ENCODE measurements around the gene LPCAT3. TPM values are rescaled to one million over a fixed set of nuclear protein-coding genes. Genes with fewer than 3 reads are reported as not detected.
A peak's percentile ranks its signal among the peaks of the same experiment; 100 is the strongest.

The LPCAT3 gene
- total RNA-seq, 4 donors from 2014 or later = 27.5 to 46.3 (median 32.7) TPM

GRCh38 chr12:6963791-6964413 lies 54.4 kb downstream of the LPCAT3 start:
- Histone ChIP-seq H3K4me1 (peaks cover 28 to 91% (median 55%) of the 10 kb centered on the region in 3 donors), H3K27ac (peak overlapping the region; percentile 91 to 99 (median 96)), H3K27me3 (no peaks in the 10 kb centered on the region), H3K9me3 (no peaks in the 10 kb centered on the region), H3K36me3 (peaks cover 20 to 44% (median 22%) of the 10 kb centered on the region in 3 donors), H3K4me3 (peak overlapping the region; percentile 61 to 72 (median 70))
- WGBS, 2 donors = 28 to 39% methylated on average over 2 to 7 of the region's 17 CpGs
- DNase-seq = no peak
- intact Hi-C loops (cut with DNase I) = loop anchor here (2.0 kb wide), 1 partner anchor 19 kb away; the partner anchor contains the start of gene C12orf57
- TF ChIP-seq POLR2A (IDR thresholded peaks at IDR 0.05) = no peak
- TF ChIP-seq CTCF (IDR thresholded peaks at IDR 0.05) = no peak

- Histone ChIP-seq H3K27me3 (no peaks in the 10 kb centered on the region), H3K36me3 (peaks cover 16 to 37% (median 19%) of the 10 kb centered on the region in 3 donors), H3K9me3 (no peaks in the 10 kb centered on the region), H3K4me1 (peaks cover 31 to 91% (median 55%) of the 10 kb centered on the region in 3 donors), H3K4me3 (peak overlapping the region; percentile 61 to 72 (median 70)), H3K27ac (peak overlapping the region; percentile 91 to 99 (median 96))
- intact Hi-C loops (cut with DNase I) = loop anchor here (2.0 kb wide), 1 partner anchor 18 kb away; the partner anchor contains the start of gene C12orf57
- TF ChIP-seq CTCF (IDR thresholded peaks at IDR 0.05) = peak in 4 of 6 experiments; percentile 6 to 50 (median 42)
- TF ChIP-seq POLR2A (IDR thresholded peaks at IDR 0.05) = peak in 3 of 4 donors; percentile 81 to 91 (median 86)
- no peak for DNase-seq
- 27 to 45% methylated on average over 18 to 28 of the region's 32 CpGs for WGBS, 2 donors
Observed at GRCh38 chr12:6963016-6963731, 55.1 kb downstream of the LPCAT3 start.

- peaks cover 34 to 91% (median 62%) of the 10 kb centered on the region in 3 donors for H3K4me1 ChIP-seq
Observed at GRCh38 chr12:6962285-6963015, 55.8 kb downstream of the LPCAT3 start.

GRCh38 chr12:6961695-6962284 lies 56.5 kb downstream of the LPCAT3 start:
- 12% methylated on average over 9 to 12 of the region's 16 CpGs for WGBS, 2 donors
- peak overlapping the region; percentile 61 to 72 (median 70) for H3K4me3 ChIP-seq
- DNase-seq = no peak
- H3K4me1 ChIP-seq = peaks cover 34 to 91% (median 67%) of the 10 kb centered on the region in 3 donors
- H3K36me3 ChIP-seq = peaks cover 6 to 30% (median 8%) of the 10 kb centered on the region in 3 donors
- peak overlapping the region; percentile 91 to 99 (median 96) for H3K27ac ChIP-seq
- intact Hi-C loops (cut with DNase I) = loop anchor here (2.0 kb wide), 1 partner anchor 17 kb away; the partner anchor contains the start of gene C12orf57
- TF ChIP-seq POLR2A (IDR thresholded peaks at IDR 0.05) (no peak), CTCF (IDR thresholded peaks at IDR 0.05) (peak in 5 of 6 experiments; percentile 3 to 50 (median 23))
- H3K9me3 ChIP-seq = no peaks in the 10 kb centered on the region
- no peaks in the 10 kb centered on the region for H3K27me3 ChIP-seq

More at GRCh38 chr12:6962285-6963015, 55.8 kb downstream of the LPCAT3 start:
- H3K4me3 ChIP-seq = peak overlapping the region; percentile 61 to 72 (median 70)
- DNase-seq = no peak
- H3K36me3 ChIP-seq = peaks cover 9 to 33% (median 13%) of the 10 kb centered on the region in 3 donors
- H3K27me3 ChIP-seq = no peaks in the 10 kb centered on the region
- H3K27ac ChIP-seq = peak overlapping the region; percentile 91 to 99 (median 96)
- TF ChIP-seq POLR2A (IDR thresholded peaks at IDR 0.05) (no peak), CTCF (IDR thresholded peaks at IDR 0.05) (no peak)
- intact Hi-C loops (cut with DNase I) = loop anchor here (2.0 kb wide), 1 partner anchor 18 kb away; the partner anchor contains the start of gene C12orf57
- H3K9me3 ChIP-seq = no peaks in the 10 kb centered on the region
- WGBS, 2 donors = 34% methylated on average over 14 of the region's 25 CpGs; no CpG with 5 or more reads in 1 of the 2 donors
